Pancreas (tissue), 10 donors: ENCODE results near the gene MADCAM1. TPM values are rescaled to one million over a fixed set of nuclear protein-coding genes. Genes with fewer than 3 reads are reported as not detected.

Experiments
- ATAC-seq, 4 donors: fragments of 200-7000 bp; cut with Tn5 transposase; one replicate each; pipeline versions ENCODE4 v1.8.0 to v1.9.1; 2020; ENCODE audit warnings: mild to moderate bottlenecking in 4 of 4, moderate library complexity in 4 of 4
- DNase-seq, 6 donors: peaks; one replicate each; pipeline ENCODE4 v3.0.0-alpha.2; 2020
- FAIRE-seq: peaks from 2 replicates; lab custom pipeline; 2012; peaks lifted over from hg19 to GRCh38; lab: Jason Lieb, UNC
- H3K27ac ChIP-seq, 4 donors: fragments of 200-600 bp; sonication (generic); 1 replicate in 3 of 4; 2 replicates in 1 of 4; pipeline versions ENCODE4 v1.5.0 to v1.8.0; 2020
- H3K27me3 ChIP-seq, 4 donors: fragments of 200-600 bp; one replicate each; pipeline ENCODE4 v1.8.0; 2021
- H3K36me3 ChIP-seq, 3 donors: fragments of 200-600 bp; sonication (generic) in 1 of 3; one replicate each; pipeline versions ENCODE4 v1.5.0 to v1.8.0; 2020 to 2021
- H3K4me1 ChIP-seq, 3 donors: fragments of 200-600 bp; one replicate each; pipeline ENCODE4 v1.8.0; 2021
- H3K4me3 ChIP-seq, 4 donors: fragments of 200-600 bp; sonication (generic) in 2 of 4; one replicate each; pipeline versions ENCODE4 v1.5.0 to v1.8.0; 2020 to 2021
- H3K9me3 ChIP-seq, 4 donors: fragments of 200-600 bp; one replicate each; pipeline ENCODE4 v1.8.0; 2021
- WGBS, 2 donors: extraction: QIAGEN DNeasy Blood & Tissue Kit; methylation state at CpG; one replicate each; pipeline ENCODE4 v1.1.7; 2013; 5-methylcytosine and 5-hydroxymethylcytosine counted together
- intact Hi-C, 3 donors: fragments of 100-400 bp; cut with DNase I; formaldehyde crosslinking; loops; one replicate each; pipeline versions ENCODE4 v1.11.1 to v1.14.2; 2022
- polyA plus RNA-seq, 2 donors: library from polyadenylated mRNA; stranded (reverse); fragments of 200-250 nt; gene quantifications; one replicate each; pipeline ENCODE4 v1.2.3, GENCODE V29; 2013
- total RNA-seq, 6 donors: library from RNA; stranded (reverse); fragmentation: NEBNext Ultra II Directional in 4 of 6; extraction: Animal tissue kit (Norgen Biotek cat#: 25700) in 4 of 6; gene quantifications; one replicate each; pipeline versions ENCODE4 v1.2.1 to v1.2.4, GENCODE V29; 2021 to 2023
- TF ChIP-seq, protein P1 (sequence below), 4 donors: fragments of 200-600 bp; sonication (generic) in 3 of 4; IDR thresholded peaks; one replicate each; pipeline versions ENCODE4 v1.5.0 to v1.8.0; 2021; ENCODE audit warnings: antibody characterized with exemption in 4 of 4
- donor health status: healthy with polysubstance abuse.
- donor health status: DM: no; HTN: no; CAD: no; lungs with moderate emphysema.
- donor health status: DM: no; HTN: no; CAD: no.
- donor health status: control.
- donor health status: control.
- donor health status: Bipolar disorder and iron deficiency.
- donor health status: DM: yes; HTN: yes; CAD: no.
- donor health status: DM: no; HTN: no; CAD: no.
- donor health status: DM: no; HTN: no; CAD: no.
- donor health status: DM: yes; HTN: yes; CAD: no.

Gene MADCAM1
- total and polyA plus RNA-seq, 8 donors, result 0.66 to 7.5 (median 1.8) TPM

DNA sequence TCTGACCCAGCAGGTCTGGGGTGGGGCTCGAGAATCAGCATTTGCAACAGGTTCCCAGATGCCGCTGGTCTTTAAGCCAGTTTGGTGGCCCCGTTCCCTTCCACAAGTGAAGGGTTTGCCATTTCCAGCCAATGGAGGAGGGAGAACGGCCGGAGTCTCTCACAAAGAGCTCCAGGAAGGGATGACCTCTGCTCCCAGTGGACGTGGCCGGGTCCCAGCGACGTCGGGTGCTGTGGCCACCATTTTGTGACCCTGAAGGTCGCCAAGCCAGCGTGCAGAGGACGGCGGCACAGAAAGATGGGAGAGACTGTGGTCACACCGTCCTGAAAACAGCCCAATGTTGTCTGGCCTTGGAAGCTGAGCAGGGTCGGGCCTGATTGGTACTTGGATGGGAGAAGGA is 43.5 kb upstream of the MADCAM1 start:
- TF ChIP-seq, protein P1, sequence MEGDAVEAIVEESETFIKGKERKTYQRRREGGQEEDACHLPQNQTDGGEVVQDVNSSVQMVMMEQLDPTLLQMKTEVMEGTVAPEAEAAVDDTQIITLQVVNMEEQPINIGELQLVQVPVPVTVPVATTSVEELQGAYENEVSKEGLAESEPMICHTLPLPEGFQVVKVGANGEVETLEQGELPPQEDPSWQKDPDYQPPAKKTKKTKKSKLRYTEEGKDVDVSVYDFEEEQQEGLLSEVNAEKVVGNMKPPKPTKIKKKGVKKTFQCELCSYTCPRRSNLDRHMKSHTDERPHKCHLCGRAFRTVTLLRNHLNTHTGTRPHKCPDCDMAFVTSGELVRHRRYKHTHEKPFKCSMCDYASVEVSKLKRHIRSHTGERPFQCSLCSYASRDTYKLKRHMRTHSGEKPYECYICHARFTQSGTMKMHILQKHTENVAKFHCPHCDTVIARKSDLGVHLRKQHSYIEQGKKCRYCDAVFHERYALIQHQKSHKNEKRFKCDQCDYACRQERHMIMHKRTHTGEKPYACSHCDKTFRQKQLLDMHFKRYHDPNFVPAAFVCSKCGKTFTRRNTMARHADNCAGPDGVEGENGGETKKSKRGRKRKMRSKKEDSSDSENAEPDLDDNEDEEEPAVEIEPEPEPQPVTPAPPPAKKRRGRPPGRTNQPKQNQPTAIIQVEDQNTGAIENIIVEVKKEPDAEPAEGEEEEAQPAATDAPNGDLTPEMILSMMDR (IDR thresholded peaks at IDR 0.05), result no peak
- 93 to 94% methylated on average over 16 of the region's 16 CpGs for WGBS, 2 donors
- FAIRE-seq, result no peak
- no peaks in the 10 kb centered on the region for H3K4me1 ChIP-seq
- H3K27me3 ChIP-seq, result no peaks in the 10 kb centered on the region
- DNase-seq, result no peak
- no peaks in the 10 kb centered on the region for H3K9me3 ChIP-seq
- H3K4me3 ChIP-seq, result no peak overlapping the region
- no peaks in the 10 kb centered on the region for H3K36me3 ChIP-seq
- no peak for ATAC-seq
- H3K27ac ChIP-seq, result no peak overlapping the region
- intact Hi-C loops, result no loop called here

DNA sequence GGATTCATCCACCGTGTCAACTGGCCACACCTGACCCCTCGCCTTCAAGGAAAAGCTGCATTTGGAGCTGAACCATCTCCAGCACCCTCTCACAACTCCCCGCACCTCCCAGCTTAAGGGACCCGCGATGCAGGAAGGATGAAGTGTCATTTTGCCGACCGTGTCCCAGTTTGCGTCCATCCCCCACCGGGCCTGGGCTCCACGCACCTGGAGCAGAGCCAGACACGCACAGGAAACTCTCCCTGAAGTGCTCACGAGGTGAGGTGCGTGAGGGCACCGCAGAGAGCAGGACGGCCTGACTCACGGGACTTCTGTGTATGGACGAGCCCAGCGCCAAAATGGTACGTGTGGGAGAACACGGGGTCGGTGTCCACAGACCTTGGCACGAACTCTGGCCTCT is 42.7 kb upstream of the MADCAM1 start:
- H3K27ac ChIP-seq, result no peak overlapping the region
- intact Hi-C loops, result no loop called here
- WGBS, 2 donors, result 93 to 97% methylated on average over 22 of the region's 22 CpGs
- H3K4me1 ChIP-seq, result no peaks in the 10 kb centered on the region
- no peaks in the 10 kb centered on the region for H3K36me3 ChIP-seq
- H3K27me3 ChIP-seq, result no peaks in the 10 kb centered on the region
- FAIRE-seq (no peak), DNase-seq (peak in 1 of 6 donors; percentile 41), ATAC-seq (no peak)
- H3K9me3 ChIP-seq, result no peaks in the 10 kb centered on the region
- TF ChIP-seq, protein P1 (IDR thresholded peaks at IDR 0.05), result no peak
- no peak overlapping the region for H3K4me3 ChIP-seq

DNA sequence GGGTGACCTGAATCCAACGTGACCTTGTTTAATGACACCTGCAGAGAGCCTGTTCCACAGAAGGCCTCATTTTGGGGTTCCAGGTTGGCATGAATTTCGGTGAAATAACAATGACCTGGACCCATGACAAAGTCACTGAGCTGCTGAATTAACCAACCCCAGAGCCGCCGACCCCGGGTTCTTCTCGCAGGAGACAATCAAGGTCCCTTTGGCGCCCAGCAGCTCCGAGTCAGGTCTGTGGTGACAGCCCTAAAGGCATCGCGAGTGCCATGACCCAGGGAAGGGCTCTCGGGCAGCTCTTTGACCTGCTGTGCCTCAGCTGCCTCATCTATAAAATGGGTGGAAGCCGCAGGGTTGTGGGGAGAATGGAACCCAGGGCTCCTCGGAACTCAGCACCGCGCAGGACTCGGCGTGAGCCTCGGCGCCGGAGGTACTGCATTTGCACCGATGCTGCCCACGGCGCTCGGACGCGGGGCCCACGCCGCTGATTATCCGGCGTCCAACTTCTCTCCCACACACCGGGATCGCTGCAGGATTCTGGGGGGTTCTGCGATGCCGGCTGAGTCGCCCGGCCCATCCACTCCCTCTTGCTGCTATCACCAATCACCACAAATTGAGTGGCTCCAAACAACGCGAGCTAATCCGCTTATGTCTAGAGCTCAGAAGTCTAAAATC is 41.1 kb upstream of the MADCAM1 start:
- Histone ChIP-seq H3K4me1 (no peaks in the 10 kb centered on the region), H3K27me3 (no peaks in the 10 kb centered on the region), H3K4me3 (no peak overlapping the region), H3K9me3 (no peaks in the 10 kb centered on the region), H3K27ac (no peak overlapping the region), H3K36me3 (no peaks in the 10 kb centered on the region)
- FAIRE-seq (no peak), ATAC-seq (no peak), DNase-seq (peak in 1 of 6 donors; percentile 12)
- WGBS, 2 donors, result 95 to 96% methylated on average over 39 of the region's 39 CpGs
- TF ChIP-seq, protein P1 (IDR thresholded peaks at IDR 0.05), result no peak
- intact Hi-C loops, result no loop called here

DNA sequence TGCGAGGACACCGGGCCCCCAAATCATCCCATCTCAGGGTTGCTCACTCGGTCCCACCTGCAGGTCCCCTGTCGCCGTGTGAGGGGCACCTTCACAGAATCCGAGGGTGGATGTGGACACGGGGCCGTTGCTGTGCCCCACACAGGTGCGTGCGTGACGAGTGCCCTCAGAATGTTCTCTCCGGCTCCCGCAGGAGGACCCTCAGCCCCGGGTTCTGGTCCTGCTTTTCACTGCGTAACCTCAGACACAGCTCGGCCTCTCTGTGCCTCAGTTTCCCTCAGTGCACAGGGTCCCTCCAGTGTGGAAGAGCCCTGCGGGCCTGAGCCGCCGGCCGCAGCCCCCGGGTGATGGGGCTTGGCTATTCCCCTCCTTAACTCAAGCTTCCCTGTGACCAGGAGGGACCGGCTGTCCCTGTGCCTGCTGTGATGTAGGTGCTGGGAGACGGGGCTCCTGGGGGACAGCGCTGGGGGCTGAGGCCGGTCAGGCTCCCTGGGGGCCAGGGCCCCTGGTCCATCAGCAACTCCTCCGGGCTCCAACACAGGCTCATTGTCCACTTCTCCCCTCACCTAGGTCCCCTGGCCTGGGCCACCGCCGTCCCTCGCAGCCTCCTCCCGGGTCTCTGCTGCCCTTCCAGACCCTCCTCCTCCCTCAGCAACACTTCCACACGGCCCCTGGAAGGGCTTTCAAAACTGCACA is 40.3 kb upstream of the MADCAM1 start:
- FAIRE-seq, result no peak
- WGBS, 2 donors, result 94% methylated on average over 29 to 31 of the region's 31 CpGs
- intact Hi-C loops, result no loop called here
- TF ChIP-seq, protein P1 (IDR thresholded peaks at IDR 0.05), result no peak
- Histone ChIP-seq H3K27me3 (no peaks in the 10 kb centered on the region), H3K27ac (no peak overlapping the region), H3K9me3 (no peaks in the 10 kb centered on the region), H3K4me3 (no peak overlapping the region), H3K36me3 (no peaks in the 10 kb centered on the region), H3K4me1 (no peaks in the 10 kb centered on the region)
- no peak for ATAC-seq
- peak in 1 of 6 donors; percentile 55 for DNase-seq
